Suprapubic skin (tissue), 4 donors: ENCODE results near the gene TANGO2. TPM values are rescaled to one million over a fixed set of nuclear protein-coding genes. Genes with fewer than 3 reads are reported as not detected.

Source experiments
- DNase-seq, 2 donors: peaks; one replicate each; pipeline ENCODE4 v3.0.0-alpha.2; 2019; ENCODE audit warnings: low spot score in 2 of 2
- H3K27ac ChIP-seq: fragments of 200-600 bp; sonication (generic); one replicate; pipeline ENCODE4 v1.5.1; 2019
- H3K27me3 ChIP-seq: fragments of 200-600 bp; sonication (generic); one replicate; pipeline ENCODE4 v1.5.1; 2019
- H3K36me3 ChIP-seq: fragments of 200-600 bp; sonication (generic); one replicate; pipeline ENCODE4 v1.5.1; 2019
- H3K4me1 ChIP-seq: fragments of 200-600 bp; sonication (generic); one replicate; pipeline ENCODE4 v1.5.1; 2019
- H3K4me3 ChIP-seq: fragments of 200-600 bp; sonication (generic); one replicate; pipeline ENCODE4 v1.5.1; 2019; ENCODE audit warnings: mild to moderate bottlenecking
- H3K9me3 ChIP-seq: fragments of 200-600 bp; sonication (generic); one replicate; pipeline ENCODE4 v1.5.1; 2019
- CTCF ChIP-seq, 2 donors: fragments of 200-600 bp in 1 of 2; fragments of 450-650 bp in 1 of 2; sonication (generic) in 1 of 2; IDR thresholded peaks; one replicate each; pipeline ENCODE4 v1.5.1; 2016 to 2019; ENCODE audit warnings: antibody characterized with exemption in 2 of 2, mild to moderate bottlenecking in 1 of 2, moderate library complexity in 1 of 2
- EP300 ChIP-seq: sonication (generic); formaldehyde crosslinking; IDR thresholded peaks from one replicate; pipeline ENCODE4 v1.6.1; 2017; ENCODE audit warnings: antibody characterized with exemption
- POLR2A ChIP-seq, 2 donors: fragments of 450-650 bp; IDR thresholded peaks; one replicate each; pipeline ENCODE4 v1.6.1; 2017; ENCODE audit warnings: antibody characterized with exemption in 2 of 2, mild to moderate bottlenecking in 2 of 2, moderate library complexity in 2 of 2
- POLR2AphosphoS5 ChIP-seq, 3 donors: sonication (generic); formaldehyde crosslinking; IDR thresholded peaks; one replicate each; pipeline ENCODE4 v1.6.1; 2017; ENCODE audit warnings: antibody characterized with exemption in 3 of 3
- WGBS: methylation state at CpG from one replicate; pipeline ENCODE4 v1.1.5; 2018; 5-methylcytosine and 5-hydroxymethylcytosine counted together
- total RNA-seq, 4 donors: library from RNA; depleted of rRNA; stranded (reverse); fragments of >200 nt; gene quantifications; one replicate each; pipeline ENCODE4 v1.1.0, GENCODE V29; 2016

Gene TANGO2
- total RNA-seq, 4 donors from 2014 or later: 23.1 to 31.9 (median 26.8) TPM

- Histone ChIP-seq H3K4me1 (peaks cover 37% of the 10 kb centered on the region), H3K27ac (no peak within 1 kb of the TSS), H3K36me3 (no peaks in the 10 kb centered on the region), H3K9me3 (no peaks in the 10 kb centered on the region), H3K27me3 (no peaks in the 10 kb centered on the region), H3K4me3 (peak within 1 kb of the TSS; percentile 85)
- DNase-seq: peak; percentile 93 to 96
- 22% methylated on average over 4 of the region's 79 CpGs for WGBS
- TF ChIP-seq POLR2AphosphoS5 (IDR thresholded peaks at IDR 0.05) (no peak), CTCF (IDR thresholded peaks at IDR 0.05) (peak in 1 of 2 donors; percentile 21)
Measured at GRCh38 chr22:20016734-20017621, 3.9 kb upstream of the TANGO2 start, which contains the start of gene ARVCF. TSS of gene ARVCF (minus strand) at chr22:20016823. CDS start at chr22:19990794, 26,029 bp downstream.

GRCh38 chr22:20017622-20017958 lies 3.3 kb upstream of the TANGO2 start:
- 54% methylated on average over 9 of the region's 9 CpGs for WGBS
- TF ChIP-seq EP300 (no peak), POLR2AphosphoS5 (IDR thresholded peaks at IDR 0.05) (no peak), POLR2A (IDR thresholded peaks at IDR 0.05) (no peak), CTCF (IDR thresholded peaks at IDR 0.05) (no peak)

GRCh38 chr22:20018001-20018400 lies 2.9 kb upstream of the TANGO2 start:
- H3K27me3 ChIP-seq: no peaks in the 10 kb centered on the region
- peaks cover 47% of the 10 kb centered on the region for H3K4me1 ChIP-seq
- no peak overlapping the region for H3K4me3 ChIP-seq
- WGBS: 100% methylated on average over 3 of the region's 5 CpGs
- H3K9me3 ChIP-seq: no peaks in the 10 kb centered on the region
- TF ChIP-seq POLR2AphosphoS5 (IDR thresholded peaks at IDR 0.05): no peak
- no peak for TF ChIP-seq CTCF (IDR thresholded peaks at IDR 0.05)
- TF ChIP-seq EP300: no peak
- no peak for TF ChIP-seq POLR2A (IDR thresholded peaks at IDR 0.05)
- H3K27ac ChIP-seq: no peak overlapping the region
- DNase-seq: no peak
- no peaks in the 10 kb centered on the region for H3K36me3 ChIP-seq

More at GRCh38 chr22:20017622-20017958, 3.3 kb upstream of the TANGO2 start:
- Histone ChIP-seq H3K36me3 (no peaks in the 10 kb centered on the region), H3K27ac (no peak overlapping the region), H3K4me1 (peaks cover 43% of the 10 kb centered on the region), H3K9me3 (no peaks in the 10 kb centered on the region), H3K27me3 (no peaks in the 10 kb centered on the region), H3K4me3 (peak overlapping the region; percentile 85)
- DNase-seq: no peak

GRCh38 chr22:20019661-20020532 lies 1.0 kb upstream of the TANGO2 start:
- H3K27me3 ChIP-seq: no peaks in the 10 kb centered on the region
- H3K9me3 ChIP-seq: no peaks in the 10 kb centered on the region
- peak overlapping the region; percentile 81 for H3K4me3 ChIP-seq
- TF ChIP-seq CTCF (IDR thresholded peaks at IDR 0.05): no peak
- peaks cover 6% of the 10 kb centered on the region for H3K36me3 ChIP-seq
- peaks cover 52% of the 10 kb centered on the region for H3K4me1 ChIP-seq
- DNase-seq: no peak
- no peak overlapping the region for H3K27ac ChIP-seq
- 73% methylated on average over 8 of the region's 8 CpGs for WGBS
